NB4 (cell line): ENCODE measurements around the gene TNNT3.

Experiments used
- MYC ChIP-seq: IDR thresholded peaks from 2 replicates; pipeline ENCODE4 v1.6.1; 2011; ENCODE audit warnings: low read depth, low read length
- POLR2A ChIP-seq: IDR thresholded peaks from 2 replicates; pipeline ENCODE4 v1.6.1; 2011; ENCODE audit warnings: mild to moderate bottlenecking; ENCODE audit not compliant: insufficient read length; ENCODE audit errors: extremely low read depth
- TF ChIP-seq, protein P1 (sequence below): IDR thresholded peaks from one replicate; pipeline ENCODE4 v1.5.1; 2012; ENCODE audit warnings: low read depth, low read length
- TF ChIP-seq, protein P2 (sequence below): IDR thresholded peaks from 2 replicates; pipeline ENCODE4 v1.6.1; 2011; ENCODE audit warnings: low read depth, low read length

DNA sequence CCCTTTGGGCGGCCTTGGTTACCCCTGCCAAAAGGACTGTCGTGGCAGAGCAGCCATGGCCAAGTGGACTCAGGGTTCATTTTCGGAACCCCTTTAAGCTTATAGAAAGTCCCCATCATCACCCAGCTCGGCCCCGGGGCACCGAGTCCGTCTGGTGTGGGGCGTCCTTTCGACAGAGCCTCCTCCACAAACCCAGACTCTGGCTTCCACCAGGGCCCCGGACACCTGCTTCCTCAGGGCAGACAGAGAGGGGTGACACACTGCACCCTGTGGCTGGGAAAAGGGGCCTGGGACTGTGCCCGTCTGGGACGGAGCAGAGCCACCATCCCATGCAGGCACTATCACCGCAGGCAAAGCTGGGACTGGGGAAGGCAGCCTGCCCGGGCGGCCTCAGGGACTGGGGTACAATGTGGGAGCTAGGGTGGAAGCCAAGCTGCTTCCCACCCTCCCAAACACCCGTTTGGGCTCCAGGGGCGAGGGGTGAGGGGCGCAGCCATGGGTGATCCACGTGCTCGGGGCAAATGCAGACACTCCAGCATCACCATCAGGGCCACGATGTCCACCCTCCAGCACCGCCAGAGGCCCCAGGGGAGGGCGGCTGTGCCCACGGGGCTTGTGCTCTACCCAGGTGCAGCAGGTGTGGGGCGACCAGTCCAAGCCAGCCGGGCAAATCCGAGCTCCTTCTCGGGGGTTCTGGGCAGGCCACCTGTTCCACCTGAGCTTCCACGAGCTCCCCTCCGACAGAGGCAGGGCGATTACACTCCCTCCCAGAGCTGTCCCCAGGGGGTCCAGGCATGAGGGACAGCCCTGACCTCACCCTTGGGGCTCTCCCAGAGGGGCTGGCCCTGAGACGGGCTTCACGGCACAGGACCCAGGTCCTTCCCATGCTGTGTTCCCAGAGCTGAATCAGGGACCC, 15.9 kb downstream of the TNNT3 start:
- TF ChIP-seq, protein P1, sequence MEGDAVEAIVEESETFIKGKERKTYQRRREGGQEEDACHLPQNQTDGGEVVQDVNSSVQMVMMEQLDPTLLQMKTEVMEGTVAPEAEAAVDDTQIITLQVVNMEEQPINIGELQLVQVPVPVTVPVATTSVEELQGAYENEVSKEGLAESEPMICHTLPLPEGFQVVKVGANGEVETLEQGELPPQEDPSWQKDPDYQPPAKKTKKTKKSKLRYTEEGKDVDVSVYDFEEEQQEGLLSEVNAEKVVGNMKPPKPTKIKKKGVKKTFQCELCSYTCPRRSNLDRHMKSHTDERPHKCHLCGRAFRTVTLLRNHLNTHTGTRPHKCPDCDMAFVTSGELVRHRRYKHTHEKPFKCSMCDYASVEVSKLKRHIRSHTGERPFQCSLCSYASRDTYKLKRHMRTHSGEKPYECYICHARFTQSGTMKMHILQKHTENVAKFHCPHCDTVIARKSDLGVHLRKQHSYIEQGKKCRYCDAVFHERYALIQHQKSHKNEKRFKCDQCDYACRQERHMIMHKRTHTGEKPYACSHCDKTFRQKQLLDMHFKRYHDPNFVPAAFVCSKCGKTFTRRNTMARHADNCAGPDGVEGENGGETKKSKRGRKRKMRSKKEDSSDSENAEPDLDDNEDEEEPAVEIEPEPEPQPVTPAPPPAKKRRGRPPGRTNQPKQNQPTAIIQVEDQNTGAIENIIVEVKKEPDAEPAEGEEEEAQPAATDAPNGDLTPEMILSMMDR = no peak
- TF ChIP-seq POLR2A = no peak
- TF ChIP-seq MYC = no peak
- TF ChIP-seq, protein P2, sequence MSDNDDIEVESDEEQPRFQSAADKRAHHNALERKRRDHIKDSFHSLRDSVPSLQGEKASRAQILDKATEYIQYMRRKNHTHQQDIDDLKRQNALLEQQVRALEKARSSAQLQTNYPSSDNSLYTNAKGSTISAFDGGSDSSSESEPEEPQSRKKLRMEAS = no peak
